WTC11 (cell line): ENCODE data around the gene ATG7.

Source experiments
- NFYB ChIP-seq: sonication (generic); formaldehyde crosslinking; conservative IDR thresholded peaks from 2 replicates; pipeline ENCODE4 v1.8.0; 2022; ENCODE audit warnings: low read depth, missing genetic modification reagents
- NR1H2 ChIP-seq: sonication (generic); formaldehyde crosslinking; IDR thresholded peaks from 2 replicates; pipeline ENCODE4 v1.9.0; 2021; ENCODE audit warnings: mild to moderate bottlenecking, moderate library complexity, missing genetic modification reagents
- ZNF232 ChIP-seq: sonication (generic); formaldehyde crosslinking; IDR thresholded peaks from 2 replicates; pipeline ENCODE4 v1.8.0; 2022; ENCODE audit warnings: mild to moderate bottlenecking, missing genetic modification reagents
- TF ChIP-seq, protein P1 (sequence below): fragments of 200-600 bp; IDR thresholded peaks from 2 replicates; pipeline ENCODE4 v1.8.0; 2022; ENCODE audit warnings: antibody characterized with exemption
- TF ChIP-seq, protein P2 (sequence below): sonication (generic); formaldehyde crosslinking; conservative IDR thresholded peaks from 2 replicates; pipeline ENCODE4 v1.8.1; 2023; ENCODE audit warnings: mild to moderate bottlenecking, low read depth, missing genetic modification reagents, moderate library complexity
- TF ChIP-seq, protein P3 (sequence below): sonication (generic); formaldehyde crosslinking; IDR thresholded peaks from 2 replicates; pipeline ENCODE4 v1.8.1; 2023; ENCODE audit warnings: mild to moderate bottlenecking, missing genetic modification reagents, moderate library complexity
- TF ChIP-seq, protein P4 (sequence below): sonication (generic); formaldehyde crosslinking; IDR thresholded peaks from 2 replicates; pipeline ENCODE4 v1.8.0; 2022; ENCODE audit warnings: mild to moderate bottlenecking, missing genetic modification reagents

DNA sequence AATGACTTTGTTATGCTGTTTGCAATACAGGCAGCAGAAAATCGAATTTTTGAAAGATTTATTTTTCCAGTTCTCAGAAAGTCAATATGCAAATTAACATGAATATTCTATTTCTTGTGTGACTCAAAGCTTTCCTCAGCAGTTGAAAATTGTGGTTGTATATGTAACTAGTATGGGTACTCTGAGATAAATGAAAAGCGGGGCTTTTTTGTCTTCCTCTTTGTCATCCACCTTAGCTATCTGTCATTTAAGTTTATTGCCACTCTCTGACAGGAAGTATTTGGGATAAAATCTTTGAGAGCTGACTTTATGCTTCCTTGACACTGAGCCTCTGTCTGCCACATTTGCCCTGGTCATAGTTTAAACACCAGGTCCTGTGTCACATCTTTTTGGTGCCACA is 91.5 kb downstream of the ATG7 start:
- TF ChIP-seq, protein P1, sequence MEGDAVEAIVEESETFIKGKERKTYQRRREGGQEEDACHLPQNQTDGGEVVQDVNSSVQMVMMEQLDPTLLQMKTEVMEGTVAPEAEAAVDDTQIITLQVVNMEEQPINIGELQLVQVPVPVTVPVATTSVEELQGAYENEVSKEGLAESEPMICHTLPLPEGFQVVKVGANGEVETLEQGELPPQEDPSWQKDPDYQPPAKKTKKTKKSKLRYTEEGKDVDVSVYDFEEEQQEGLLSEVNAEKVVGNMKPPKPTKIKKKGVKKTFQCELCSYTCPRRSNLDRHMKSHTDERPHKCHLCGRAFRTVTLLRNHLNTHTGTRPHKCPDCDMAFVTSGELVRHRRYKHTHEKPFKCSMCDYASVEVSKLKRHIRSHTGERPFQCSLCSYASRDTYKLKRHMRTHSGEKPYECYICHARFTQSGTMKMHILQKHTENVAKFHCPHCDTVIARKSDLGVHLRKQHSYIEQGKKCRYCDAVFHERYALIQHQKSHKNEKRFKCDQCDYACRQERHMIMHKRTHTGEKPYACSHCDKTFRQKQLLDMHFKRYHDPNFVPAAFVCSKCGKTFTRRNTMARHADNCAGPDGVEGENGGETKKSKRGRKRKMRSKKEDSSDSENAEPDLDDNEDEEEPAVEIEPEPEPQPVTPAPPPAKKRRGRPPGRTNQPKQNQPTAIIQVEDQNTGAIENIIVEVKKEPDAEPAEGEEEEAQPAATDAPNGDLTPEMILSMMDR, result no peak
- no peak for TF ChIP-seq NR1H2
- no peak for TF ChIP-seq NFYB (CRISPR knock-in tag)
- TF ChIP-seq, protein P2, sequence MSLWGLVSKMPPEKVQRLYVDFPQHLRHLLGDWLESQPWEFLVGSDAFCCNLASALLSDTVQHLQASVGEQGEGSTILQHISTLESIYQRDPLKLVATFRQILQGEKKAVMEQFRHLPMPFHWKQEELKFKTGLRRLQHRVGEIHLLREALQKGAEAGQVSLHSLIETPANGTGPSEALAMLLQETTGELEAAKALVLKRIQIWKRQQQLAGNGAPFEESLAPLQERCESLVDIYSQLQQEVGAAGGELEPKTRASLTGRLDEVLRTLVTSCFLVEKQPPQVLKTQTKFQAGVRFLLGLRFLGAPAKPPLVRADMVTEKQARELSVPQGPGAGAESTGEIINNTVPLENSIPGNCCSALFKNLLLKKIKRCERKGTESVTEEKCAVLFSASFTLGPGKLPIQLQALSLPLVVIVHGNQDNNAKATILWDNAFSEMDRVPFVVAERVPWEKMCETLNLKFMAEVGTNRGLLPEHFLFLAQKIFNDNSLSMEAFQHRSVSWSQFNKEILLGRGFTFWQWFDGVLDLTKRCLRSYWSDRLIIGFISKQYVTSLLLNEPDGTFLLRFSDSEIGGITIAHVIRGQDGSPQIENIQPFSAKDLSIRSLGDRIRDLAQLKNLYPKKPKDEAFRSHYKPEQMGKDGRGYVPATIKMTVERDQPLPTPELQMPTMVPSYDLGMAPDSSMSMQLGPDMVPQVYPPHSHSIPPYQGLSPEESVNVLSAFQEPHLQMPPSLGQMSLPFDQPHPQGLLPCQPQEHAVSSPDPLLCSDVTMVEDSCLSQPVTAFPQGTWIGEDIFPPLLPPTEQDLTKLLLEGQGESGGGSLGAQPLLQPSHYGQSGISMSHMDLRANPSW (CRISPR knock-in tag), result no peak
- TF ChIP-seq, protein P3, sequence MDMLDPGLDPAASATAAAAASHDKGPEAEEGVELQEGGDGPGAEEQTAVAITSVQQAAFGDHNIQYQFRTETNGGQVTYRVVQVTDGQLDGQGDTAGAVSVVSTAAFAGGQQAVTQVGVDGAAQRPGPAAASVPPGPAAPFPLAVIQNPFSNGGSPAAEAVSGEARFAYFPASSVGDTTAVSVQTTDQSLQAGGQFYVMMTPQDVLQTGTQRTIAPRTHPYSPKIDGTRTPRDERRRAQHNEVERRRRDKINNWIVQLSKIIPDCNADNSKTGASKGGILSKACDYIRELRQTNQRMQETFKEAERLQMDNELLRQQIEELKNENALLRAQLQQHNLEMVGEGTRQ (CRISPR knock-in tag), result no peak
- no peak for TF ChIP-seq ZNF232 (CRISPR knock-in tag)
- TF ChIP-seq, protein P4, sequence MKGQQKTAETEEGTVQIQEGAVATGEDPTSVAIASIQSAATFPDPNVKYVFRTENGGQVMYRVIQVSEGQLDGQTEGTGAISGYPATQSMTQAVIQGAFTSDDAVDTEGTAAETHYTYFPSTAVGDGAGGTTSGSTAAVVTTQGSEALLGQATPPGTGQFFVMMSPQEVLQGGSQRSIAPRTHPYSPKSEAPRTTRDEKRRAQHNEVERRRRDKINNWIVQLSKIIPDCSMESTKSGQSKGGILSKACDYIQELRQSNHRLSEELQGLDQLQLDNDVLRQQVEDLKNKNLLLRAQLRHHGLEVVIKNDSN (CRISPR knock-in tag), result no peak
